Endothelial cell of umbilical vein (primary cell): Measurements from ENCODE around the gene SURF6.

ENCODE experiments used
- POLR2A ChIP-seq: IDR thresholded peaks from 2 replicates; pipeline ENCODE4 v1.6.1; 2012; ENCODE audit warnings: low read depth, mild to moderate bottlenecking, control low read depth, low read length
- POLR2AphosphoS5 ChIP-seq: IDR thresholded peaks from 2 replicates; pipeline ENCODE4 v1.6.1; 2012; ENCODE audit warnings: low read depth, mild to moderate bottlenecking, control low read depth, low read length, moderate library complexity; ENCODE audit not compliant: insufficient read depth
- TF ChIP-seq, protein P1 (sequence below), 2 donors: IDR thresholded peaks; 1 replicate in 1 of 2; 2 replicates in 1 of 2; pipeline ENCODE4 v1.5.1; 2011; ENCODE audit warnings: low read length in 2 of 2, mild to moderate bottlenecking in 2 of 2, moderate library complexity in 2 of 2, control low read depth in 1 of 2, inconsistent platforms in 1 of 2, low read depth in 1 of 2; ENCODE audit not compliant: insufficient read depth in 1 of 2; ENCODE audit errors: extremely low read depth in 1 of 2
- TF ChIP-seq, protein P2 (sequence below): IDR thresholded peaks from 2 replicates; pipeline ENCODE4 v1.6.1; 2011; ENCODE audit not compliant: insufficient read depth, insufficient read length

DNA sequence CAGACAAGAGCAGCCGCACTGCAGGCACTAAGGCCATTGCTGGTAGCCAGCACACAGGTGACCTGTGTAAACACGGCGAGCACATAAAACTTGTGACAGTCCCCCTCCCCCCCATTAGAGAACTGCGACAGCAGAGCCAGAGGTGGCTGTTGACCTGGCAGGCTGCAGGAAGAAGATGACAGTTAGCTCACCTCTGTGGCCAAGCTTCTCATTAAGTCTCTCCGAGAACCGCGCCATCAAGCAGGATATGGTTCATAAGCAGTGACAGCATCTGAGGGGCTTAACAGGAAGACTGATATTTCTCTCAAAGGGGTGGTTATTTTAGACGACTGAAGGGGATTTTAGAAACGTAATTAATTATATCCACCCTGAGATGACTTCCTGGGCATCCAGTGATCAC is 34.7 kb upstream of the SURF6 start:
- TF ChIP-seq, protein P1, sequence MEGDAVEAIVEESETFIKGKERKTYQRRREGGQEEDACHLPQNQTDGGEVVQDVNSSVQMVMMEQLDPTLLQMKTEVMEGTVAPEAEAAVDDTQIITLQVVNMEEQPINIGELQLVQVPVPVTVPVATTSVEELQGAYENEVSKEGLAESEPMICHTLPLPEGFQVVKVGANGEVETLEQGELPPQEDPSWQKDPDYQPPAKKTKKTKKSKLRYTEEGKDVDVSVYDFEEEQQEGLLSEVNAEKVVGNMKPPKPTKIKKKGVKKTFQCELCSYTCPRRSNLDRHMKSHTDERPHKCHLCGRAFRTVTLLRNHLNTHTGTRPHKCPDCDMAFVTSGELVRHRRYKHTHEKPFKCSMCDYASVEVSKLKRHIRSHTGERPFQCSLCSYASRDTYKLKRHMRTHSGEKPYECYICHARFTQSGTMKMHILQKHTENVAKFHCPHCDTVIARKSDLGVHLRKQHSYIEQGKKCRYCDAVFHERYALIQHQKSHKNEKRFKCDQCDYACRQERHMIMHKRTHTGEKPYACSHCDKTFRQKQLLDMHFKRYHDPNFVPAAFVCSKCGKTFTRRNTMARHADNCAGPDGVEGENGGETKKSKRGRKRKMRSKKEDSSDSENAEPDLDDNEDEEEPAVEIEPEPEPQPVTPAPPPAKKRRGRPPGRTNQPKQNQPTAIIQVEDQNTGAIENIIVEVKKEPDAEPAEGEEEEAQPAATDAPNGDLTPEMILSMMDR (IDR thresholded peaks at IDR 0.05; ENCODE audit: extremely low read depth in 1 of 2, insufficient read depth in 1 of 2, low read depth in 1 of 2, low read length in 2 of 2): no peak
- TF ChIP-seq POLR2AphosphoS5: no peak
- TF ChIP-seq, protein P2, sequence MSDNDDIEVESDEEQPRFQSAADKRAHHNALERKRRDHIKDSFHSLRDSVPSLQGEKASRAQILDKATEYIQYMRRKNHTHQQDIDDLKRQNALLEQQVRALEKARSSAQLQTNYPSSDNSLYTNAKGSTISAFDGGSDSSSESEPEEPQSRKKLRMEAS: no peak
- TF ChIP-seq POLR2A: no peak
